Measurements from ENCODE around the gene GSDME.

Gene GSDME

GRCh38 chr7:24704311-24704710 lies 53.0 kb downstream of the GSDME start:
- in situ Hi-C loops (cut with MboI; ENCODE audit: low sequenced_read_pairs) = no loop called here
- Histone ChIP-seq H3K36me3 (replicated peaks) (no peaks in the 10 kb centered on the region), H3K9me3 (no peaks in the 10 kb centered on the region), H3K27me3 (ENCODE audit: low read depth) (no peaks in the 10 kb centered on the region), H3K4me1 (no peaks in the 10 kb centered on the region), H3K4me3 (no peak overlapping the region)
- DNase-seq (ENCODE audit: low spot score in 2 of 2) = no peak

- Histone ChIP-seq H3K27me3 (ENCODE audit: low read depth) (no peaks in the 10 kb centered on the region), H3K4me1 (peaks cover 9% of the 10 kb centered on the region), H3K4me3 (no peak overlapping the region), H3K9me3 (no peaks in the 10 kb centered on the region), H3K36me3 (replicated peaks) (no peaks in the 10 kb centered on the region)
- in situ Hi-C loops (cut with MboI; ENCODE audit: low sequenced_read_pairs) = no loop called here
- DNase-seq (ENCODE audit: low spot score in 2 of 2) = no peak
These were observed 54.0 kb downstream of the GSDME start for GRCh38 chr7:24703296-24703695.

GRCh38 chr7:24702755-24703154 lies 54.5 kb downstream of the GSDME start:
- in situ Hi-C loops (cut with MboI; ENCODE audit: low sequenced_read_pairs) = no loop called here
- no peaks in the 10 kb centered on the region for H3K36me3 ChIP-seq (replicated peaks)
- no peak for DNase-seq (ENCODE audit: low spot score in 2 of 2)
- peaks cover 15% of the 10 kb centered on the region for H3K4me1 ChIP-seq
- no peaks in the 10 kb centered on the region for H3K27me3 ChIP-seq (ENCODE audit: low read depth)
- no peaks in the 10 kb centered on the region for H3K9me3 ChIP-seq
- no peak overlapping the region for H3K4me3 ChIP-seq

- in situ Hi-C loops (cut with MboI; ENCODE audit: low sequenced_read_pairs) = no loop called here
- Histone ChIP-seq H3K36me3 (replicated peaks) (no peaks in the 10 kb centered on the region), H3K4me3 (no peak overlapping the region), H3K9me3 (no peaks in the 10 kb centered on the region), H3K27me3 (ENCODE audit: low read depth) (no peaks in the 10 kb centered on the region), H3K4me1 (peaks cover 18% of the 10 kb centered on the region)
- no peak for DNase-seq (ENCODE audit: low spot score in 2 of 2)
These were observed 55.7 kb downstream of the GSDME start for GRCh38 chr7:24701261-24702235.

GRCh38 chr7:24700521-24701260 lies 56.6 kb downstream of the GSDME start:
- Histone ChIP-seq H3K4me1 (peaks cover 18% of the 10 kb centered on the region), H3K4me3 (no peak overlapping the region), H3K36me3 (replicated peaks) (no peaks in the 10 kb centered on the region), H3K9me3 (no peaks in the 10 kb centered on the region), H3K27me3 (ENCODE audit: low read depth) (no peaks in the 10 kb centered on the region)
- in situ Hi-C loops (cut with MboI; ENCODE audit: low sequenced_read_pairs) = no loop called here
- DNase-seq (ENCODE audit: low spot score in 2 of 2) = no peak

GRCh38 chr7:24698531-24699266 lies 58.6 kb downstream of the GSDME start:
- Histone ChIP-seq H3K9me3 (no peaks in the 10 kb centered on the region), H3K4me1 (peaks cover 18% of the 10 kb centered on the region), H3K27me3 (ENCODE audit: low read depth) (no peaks in the 10 kb centered on the region), H3K36me3 (replicated peaks) (no peaks in the 10 kb centered on the region), H3K4me3 (no peak overlapping the region)
- peak; percentile 45 to 83 for DNase-seq (ENCODE audit: low spot score in 2 of 2)
- in situ Hi-C loops (cut with MboI; ENCODE audit: low sequenced_read_pairs) = no loop called here

- no peaks in the 10 kb centered on the region for H3K36me3 ChIP-seq (replicated peaks)
- no peaks in the 10 kb centered on the region for H3K27me3 ChIP-seq (ENCODE audit: low read depth)
- no peak for DNase-seq (ENCODE audit: low spot score in 2 of 2)
- in situ Hi-C loops (cut with MboI; ENCODE audit: low sequenced_read_pairs) = no loop called here
- H3K4me3 ChIP-seq = no peak overlapping the region
- no peaks in the 10 kb centered on the region for H3K9me3 ChIP-seq
- peaks cover 18% of the 10 kb centered on the region for H3K4me1 ChIP-seq
These were observed 59.8 kb downstream of the GSDME start for GRCh38 chr7:24697416-24697815.

- Histone ChIP-seq H3K4me3 (no peak overlapping the region), H3K4me1 (peaks cover 2% of the 10 kb centered on the region), H3K9me3 (no peaks in the 10 kb centered on the region), H3K36me3 (replicated peaks) (no peaks in the 10 kb centered on the region), H3K27me3 (ENCODE audit: low read depth) (no peaks in the 10 kb centered on the region)
- in situ Hi-C loops (cut with MboI; ENCODE audit: low sequenced_read_pairs) = no loop called here
- DNase-seq (ENCODE audit: low spot score in 2 of 2) = no peak
These were observed 64.7 kb downstream of the GSDME start for GRCh38 chr7:24692592-24692991.

GRCh38 chr7:24690251-24690650 lies 67.0 kb downstream of the GSDME start:
- DNase-seq (ENCODE audit: low spot score in 2 of 2) = no peak
- no peaks in the 10 kb centered on the region for H3K27me3 ChIP-seq (ENCODE audit: low read depth)
- in situ Hi-C loops (cut with MboI; ENCODE audit: low sequenced_read_pairs) = no loop called here
- no peaks in the 10 kb centered on the region for H3K9me3 ChIP-seq
- H3K4me3 ChIP-seq = no peak overlapping the region
- H3K36me3 ChIP-seq (replicated peaks) = no peaks in the 10 kb centered on the region
- H3K4me1 ChIP-seq = peaks cover 8% of the 10 kb centered on the region

- peaks cover 9% of the 10 kb centered on the region for H3K4me1 ChIP-seq
- H3K27me3 ChIP-seq (ENCODE audit: low read depth) = no peaks in the 10 kb centered on the region
- DNase-seq (ENCODE audit: low spot score in 2 of 2) = peak; percentile 47 to 76
- no peaks in the 10 kb centered on the region for H3K36me3 ChIP-seq (replicated peaks)
- in situ Hi-C loops (cut with MboI; ENCODE audit: low sequenced_read_pairs) = no loop called here
- H3K9me3 ChIP-seq = no peaks in the 10 kb centered on the region
- no peak overlapping the region for H3K4me3 ChIP-seq
These were observed 71.6 kb downstream of the GSDME start for GRCh38 chr7:24685708-24686107.

GRCh38 chr7:24670782-24671181 lies 86.5 kb downstream of the GSDME start:
- Histone ChIP-seq H3K9me3 (no peaks in the 10 kb centered on the region), H3K4me3 (no peak overlapping the region), H3K36me3 (replicated peaks) (no peaks in the 10 kb centered on the region; the same call in 1 of the 2 replicates), H3K4me1 (peaks cover 7% of the 10 kb centered on the region; the same call in 1 of the 2 replicates), H3K27me3 (ENCODE audit: low read depth) (no peaks in the 10 kb centered on the region)
- in situ Hi-C loops (cut with MboI; ENCODE audit: low sequenced_read_pairs) = no loop called here
- DNase-seq (ENCODE audit: low spot score in 2 of 2) = no peak

- DNase-seq (ENCODE audit: low spot score in 2 of 2) = no peak
- Histone ChIP-seq H3K4me1 (peaks cover 7% of the 10 kb centered on the region; the same call in 1 of the 2 replicates), H3K9me3 (no peaks in the 10 kb centered on the region), H3K36me3 (replicated peaks) (no peaks in the 10 kb centered on the region; the same call in 1 of the 2 replicates), H3K27me3 (ENCODE audit: low read depth) (no peaks in the 10 kb centered on the region), H3K4me3 (no peak overlapping the region)
- in situ Hi-C loops (cut with MboI; ENCODE audit: low sequenced_read_pairs) = no loop called here
These were observed 87.2 kb downstream of the GSDME start for GRCh38 chr7:24669971-24670591.

GRCh38 chr7:24668927-24669635 lies 88.2 kb downstream of the GSDME start:
- H3K4me1 ChIP-seq = peaks cover 7% of the 10 kb centered on the region; the same call in 1 of the 2 replicates
- H3K4me3 ChIP-seq = no peak overlapping the region
- in situ Hi-C loops (cut with MboI; ENCODE audit: low sequenced_read_pairs) = no loop called here
- H3K27me3 ChIP-seq (ENCODE audit: low read depth) = no peaks in the 10 kb centered on the region
- no peaks in the 10 kb centered on the region; the same call in 1 of the 2 replicates for H3K36me3 ChIP-seq (replicated peaks)
- DNase-seq (ENCODE audit: low spot score in 2 of 2) = no peak
- H3K9me3 ChIP-seq = no peaks in the 10 kb centered on the region
